SK-MEL-5 (cell line): ENCODE results near the gene DNAH10. TPM values are rescaled to one million over a fixed set of nuclear protein-coding genes. Genes with fewer than 3 reads are reported as not detected.

Experiments used
- DNase-seq: peaks from one replicate; pipeline ENCODE4 v3.0.0-alpha.2; 2016; ENCODE audit warnings: low read depth, low spot score
- in situ Hi-C: cut with HindIII; loops from 2 replicates; pipeline ENCODE4 v1.10.0; 2016; ENCODE audit warnings: low sequenced_read_pairs, high pct_unique_total_duplicates, low pct_unique_long_range_greater_than_20kb
- total RNA-seq: library from RNA; depleted of rRNA; stranded (reverse); fragments of >200 nt; shearing (Covaris generic); gene quantifications from 2 replicates; pipeline ENCODE4 v1.2.3, GENCODE V29; 2014

Gene DNAH10
- total RNA-seq, 1 experiment from 2014 or later = 3.4 TPM

GRCh38 chr12:123741937-123742572, 20.0 kb upstream of the DNAH10 start:
- DNase-seq = no peak
- in situ Hi-C loops = no loop called here

GRCh38 chr12:123743002-123743401, 19.1 kb upstream of the DNAH10 start:
- no peak for DNase-seq
- in situ Hi-C loops = no loop called here

DNA sequence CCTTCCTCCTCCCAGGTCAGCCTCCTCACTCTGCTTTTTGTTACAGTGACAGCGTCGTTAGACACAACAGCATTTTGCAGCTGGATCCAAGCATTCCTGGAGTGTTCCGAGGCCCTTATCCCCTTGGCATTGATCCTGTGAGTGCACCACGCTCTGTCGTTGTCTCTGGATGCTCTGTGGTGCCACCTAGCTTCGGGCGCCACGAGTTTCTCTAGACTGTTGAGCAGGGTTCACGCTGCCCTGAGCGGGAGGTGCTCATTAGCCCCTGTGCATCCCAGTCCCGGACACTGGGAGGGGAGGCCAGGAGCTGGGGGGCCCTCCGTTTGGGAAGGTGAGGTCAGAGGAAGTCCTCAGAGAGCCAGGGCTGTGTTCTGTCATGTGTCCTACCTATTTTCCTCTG, 17.3 kb upstream of the DNAH10 start:
- DNase-seq = peak; percentile 58
- in situ Hi-C loops = no loop called here

DNA sequence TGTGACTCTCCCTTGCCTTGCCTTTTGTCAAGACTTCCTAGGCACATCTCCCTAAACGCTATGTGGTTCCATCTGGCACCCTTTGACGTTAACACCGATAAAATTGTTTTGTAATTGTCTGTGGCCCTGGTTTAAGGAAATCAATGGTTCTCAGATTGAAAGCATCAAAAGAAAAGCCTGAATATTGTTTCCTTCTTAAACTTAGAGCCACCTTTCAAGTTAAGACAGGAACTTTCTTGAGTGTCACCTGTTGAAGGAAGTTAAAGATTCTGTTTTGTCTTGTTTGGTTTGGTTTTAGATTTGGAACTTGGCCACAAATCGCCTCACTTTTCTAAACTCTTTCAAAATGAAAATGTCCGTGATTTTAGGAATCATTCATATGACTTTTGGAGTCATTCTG, 14.8 kb upstream of the DNAH10 start:
- no peak for DNase-seq
- in situ Hi-C loops = no loop called here

DNA sequence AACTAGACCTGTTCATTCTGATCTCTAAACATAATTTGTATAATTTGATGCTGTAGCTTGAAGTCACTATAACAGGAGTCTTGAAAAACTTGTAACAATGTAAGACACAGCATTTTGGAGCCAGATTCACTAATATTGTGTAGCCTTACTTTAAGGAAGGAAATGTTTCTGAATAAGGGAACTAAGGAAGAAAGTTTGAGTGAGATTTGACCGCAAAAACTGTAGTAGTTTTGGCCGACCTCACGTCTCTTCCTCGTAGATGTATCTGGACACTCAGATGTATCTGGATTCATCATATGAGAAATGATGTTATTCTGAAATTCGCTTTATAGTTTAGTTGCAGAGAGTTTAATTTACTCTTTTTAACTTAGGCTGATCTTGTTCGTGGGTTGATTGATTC, 13.9 kb upstream of the DNAH10 start:
- in situ Hi-C loops = no loop called here

DNA sequence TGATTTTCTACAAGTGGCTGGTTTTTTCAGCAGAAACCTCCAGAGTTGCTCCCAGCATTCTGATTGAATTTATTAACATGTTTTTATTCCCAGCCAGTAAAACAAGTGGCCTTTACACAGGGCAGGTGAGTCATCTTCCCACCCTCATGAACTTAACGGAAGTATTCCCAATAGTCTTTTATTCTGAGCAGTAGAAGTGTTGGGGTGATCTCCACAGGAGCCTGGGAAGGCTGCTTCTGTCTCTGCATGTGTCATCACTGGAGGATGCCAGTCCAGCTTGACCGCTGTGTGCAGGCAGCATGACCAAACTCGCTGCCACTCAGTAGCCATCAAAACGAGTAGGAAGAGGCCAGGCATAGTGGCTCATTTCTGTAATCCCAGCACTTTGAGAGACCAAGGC, 13.4 kb upstream of the DNAH10 start:
- DNase-seq = no peak
- in situ Hi-C loops = no loop called here

More for the DNA sequence above, 13.9 kb upstream of the DNAH10 start:
- no peak for DNase-seq

DNA sequence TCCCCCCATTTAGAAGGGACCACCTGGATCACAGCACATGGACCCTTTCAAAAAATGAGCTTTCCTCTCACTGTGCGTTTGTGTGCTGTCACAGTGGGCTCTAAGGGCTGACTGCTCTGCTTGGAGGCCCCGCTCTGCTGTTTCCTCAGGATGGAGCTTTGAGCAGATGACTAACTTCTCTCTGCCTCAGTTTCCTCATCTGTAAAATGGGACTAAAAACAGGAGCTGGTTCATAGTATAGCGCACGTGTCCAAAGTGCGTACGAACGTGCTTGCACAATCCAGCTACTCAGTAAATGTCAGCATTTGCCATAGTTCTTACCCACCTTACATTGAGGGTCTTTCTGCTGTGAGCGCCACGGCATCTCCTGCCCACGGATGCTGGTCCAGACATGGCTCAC, 12.7 kb upstream of the DNAH10 start:
- in situ Hi-C loops = no loop called here
- no peak for DNase-seq

GRCh38 chr12:123750159-123750656, 11.9 kb upstream of the DNAH10 start:
- in situ Hi-C loops = no loop called here
- DNase-seq = no peak

- in situ Hi-C loops = no loop called here
- DNase-seq = no peak
Observed at GRCh38 chr12:123752046-123752445, 10.1 kb upstream of the DNAH10 start.

GRCh38 chr12:123754041-123754772, 7.9 kb upstream of the DNAH10 start:
- no peak for DNase-seq
- in situ Hi-C loops = no loop called here

GRCh38 chr12:123757561-123757960, 4.5 kb upstream of the DNAH10 start:
- DNase-seq = no peak
- in situ Hi-C loops = no loop called here

- in situ Hi-C loops = no loop called here
Observed at GRCh38 chr12:123760267-123760938, 1.7 kb upstream of the DNAH10 start.

DNA sequence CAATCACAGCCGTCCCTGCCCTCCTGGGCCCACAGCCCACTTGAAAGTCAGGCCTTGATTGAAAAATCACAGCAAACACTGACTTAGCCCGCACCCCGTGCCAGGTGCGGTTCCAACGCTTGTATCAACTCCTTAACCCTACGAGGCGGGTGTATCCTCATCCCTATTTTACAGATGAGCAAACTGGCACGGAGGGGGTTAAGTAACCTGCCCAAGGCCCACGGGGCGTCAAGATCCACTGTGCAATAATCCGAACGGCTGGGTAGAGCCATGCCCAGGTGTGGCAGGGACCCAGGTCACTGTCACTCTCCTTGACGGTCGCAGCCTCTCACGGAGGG, 583 bp downstream of the DNAH10 start:
- DNase-seq = no peak
- in situ Hi-C loops = no loop called here

More at GRCh38 chr12:123760267-123760938, 1.7 kb upstream of the DNAH10 start:
- no peak for DNase-seq

DNA sequence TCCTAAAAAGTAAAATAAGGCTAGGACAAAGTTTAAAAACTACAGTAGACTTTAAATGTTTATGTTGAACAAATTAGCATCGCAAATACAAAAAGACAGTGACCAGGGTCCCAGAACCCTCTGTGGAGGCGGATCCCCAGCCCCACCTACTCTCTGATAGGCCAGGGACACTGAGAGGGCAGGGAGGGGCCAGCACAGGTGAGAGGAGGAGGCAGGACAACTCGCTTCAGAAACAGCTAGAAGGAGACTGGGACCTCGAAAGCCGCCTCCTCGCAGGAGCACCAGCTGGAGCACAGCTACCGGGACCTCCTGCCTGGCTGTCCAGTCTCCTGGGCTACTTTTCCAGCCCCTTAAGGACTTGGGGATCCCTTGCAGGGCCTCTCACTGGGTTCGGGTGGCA, 992 bp downstream of the DNAH10 start:
- no peak for DNase-seq

DNA sequence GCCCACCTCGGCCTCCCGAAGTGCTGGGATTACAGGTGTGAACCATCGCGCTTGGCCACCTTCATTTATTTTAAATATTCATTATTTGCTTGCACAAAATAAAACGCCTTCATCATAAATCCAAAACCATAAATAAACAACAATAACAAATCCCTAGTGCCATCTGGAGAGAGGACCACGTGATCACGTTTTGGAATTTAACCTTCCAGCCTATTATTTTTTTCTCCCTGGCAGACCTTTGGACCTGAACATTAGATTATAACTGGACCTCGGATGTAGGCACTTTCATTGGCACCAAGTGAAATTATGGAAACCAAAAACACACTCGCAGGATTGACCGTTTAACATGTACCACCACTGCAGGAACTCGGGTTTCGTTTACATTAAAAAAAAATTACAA, 2.0 kb downstream of the DNAH10 start:
- in situ Hi-C loops = no loop called here
- DNase-seq = no peak

More for the DNA sequence above, 992 bp downstream of the DNAH10 start:
- in situ Hi-C loops = no loop called here

- no peak for DNase-seq
- in situ Hi-C loops = no loop called here
Observed at GRCh38 chr12:123765504-123766035, 3.5 kb downstream of the DNAH10 start.

- no peak for DNase-seq
- in situ Hi-C loops = no loop called here
Observed at GRCh38 chr12:123767613-123768012, 5.5 kb downstream of the DNAH10 start.

GRCh38 chr12:123771261-123771660, 9.2 kb downstream of the DNAH10 start:
- no peak for DNase-seq
- in situ Hi-C loops = no loop called here
